Measurements from ENCODE around the gene PPCDC. TPM values are rescaled to one million over a fixed set of nuclear protein-coding genes. Genes with fewer than 3 reads are reported as not detected.

Gene PPCDC
- polyA plus RNA-seq, 4 donors = 11.4 to 29.4 (median 17.7) TPM

DNA sequence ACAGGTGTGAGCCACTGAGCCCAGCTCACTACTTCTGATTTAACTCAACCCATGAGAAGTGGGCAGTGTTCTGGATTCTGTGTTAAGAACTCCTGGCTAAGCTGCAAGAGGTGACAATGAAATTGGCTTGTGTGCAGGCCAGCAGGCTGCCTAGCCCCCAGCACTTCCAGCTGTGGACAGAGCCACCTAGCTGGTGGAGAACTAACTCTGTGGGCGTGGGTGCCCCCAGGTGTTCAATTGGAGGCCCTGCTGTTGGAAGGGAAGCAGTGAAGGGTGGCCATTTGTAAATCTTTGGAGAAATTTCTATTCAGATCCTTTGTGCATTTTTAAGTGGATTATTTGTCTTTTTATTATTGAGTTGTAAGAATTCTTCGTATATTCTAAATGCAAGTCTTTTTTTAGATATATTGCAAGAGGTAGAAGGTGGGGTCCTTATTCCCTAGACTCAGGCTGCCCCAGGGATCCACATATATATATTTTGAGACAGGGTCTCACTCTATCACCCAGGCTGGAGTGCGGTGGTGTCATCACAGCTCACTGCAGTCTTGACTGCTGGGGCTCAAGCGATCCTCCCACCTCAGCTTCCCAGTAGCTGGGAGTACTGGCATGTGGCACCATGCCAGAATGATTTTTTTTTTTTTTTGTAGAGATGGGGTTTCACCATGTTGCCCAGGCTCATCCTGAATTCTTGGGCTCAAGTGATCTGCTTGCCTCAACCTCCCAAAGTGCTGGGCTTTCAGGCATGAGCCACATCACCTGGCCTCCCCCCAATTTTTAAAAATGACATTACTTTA, 35.2 kb upstream of the PPCDC start:
- Histone ChIP-seq H3K27me3 (ENCODE audit: control insufficient read depth in 3 of 3, insufficient read depth in 3 of 3, low read length in 3 of 3) (peaks cover 0 to 17% (median 0%) of the 10 kb centered on the region in 3 donors), H3K36me3 (ENCODE audit: control insufficient read depth in 3 of 3, insufficient read depth in 2 of 3, low read depth in 1 of 3, low read length in 3 of 3) (no peaks in the 10 kb centered on the region), H3K4me3 (ENCODE audit: low read depth in 1 of 3, low read length in 3 of 3) (no peak overlapping the region), H3K9me3 (ENCODE audit: control insufficient read depth in 2 of 2, insufficient read depth in 1 of 2, low read depth in 1 of 2, low read length in 1 of 2) (no peaks in the 10 kb centered on the region), H3K4me1 (ENCODE audit: control insufficient read depth in 3 of 3, insufficient read depth in 2 of 3, low read depth in 1 of 3, low read length in 2 of 3) (no peaks in the 10 kb centered on the region), H3K27ac (ENCODE audit: low read depth in 1 of 3, low read length in 2 of 3) (no peak overlapping the region)
- FAIRE-seq (no peak), DNase-seq (peak; percentile 48 to 66)
- 23 to 38% (median 29%) methylated on average over 4 of the region's 4 CpGs for WGBS, 3 donors

DNA sequence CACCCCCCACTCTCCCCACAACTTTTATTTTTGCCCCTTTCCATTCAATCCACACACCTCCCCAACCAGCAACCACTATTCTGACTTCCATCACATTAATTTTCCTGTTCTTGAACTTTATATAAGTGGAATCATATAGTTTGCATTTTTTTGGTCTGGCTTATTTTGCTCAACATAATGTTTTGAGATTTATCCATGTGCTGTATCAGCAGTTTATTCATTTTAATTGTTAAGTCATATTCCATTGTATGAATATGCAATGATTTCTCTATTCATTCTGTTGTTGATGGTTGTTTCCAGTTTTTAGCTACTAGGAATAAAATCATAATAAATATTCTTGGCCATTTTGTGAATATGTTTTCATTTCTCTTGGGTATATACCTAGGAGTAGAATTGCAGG, 33.9 kb upstream of the PPCDC start:
- peaks cover 0 to 12% (median 0%) of the 10 kb centered on the region in 3 donors for H3K27me3 ChIP-seq (ENCODE audit: control insufficient read depth in 3 of 3, insufficient read depth in 3 of 3, low read length in 3 of 3)
- H3K36me3 ChIP-seq (ENCODE audit: control insufficient read depth in 3 of 3, insufficient read depth in 2 of 3, low read depth in 1 of 3, low read length in 3 of 3) = no peaks in the 10 kb centered on the region
- no peak overlapping the region for H3K27ac ChIP-seq (ENCODE audit: low read depth in 1 of 3, low read length in 2 of 3)
- no peaks in the 10 kb centered on the region for H3K9me3 ChIP-seq (ENCODE audit: control insufficient read depth in 2 of 2, insufficient read depth in 1 of 2, low read depth in 1 of 2, low read length in 1 of 2)
- no peak for FAIRE-seq
- no peak overlapping the region for H3K4me3 ChIP-seq (ENCODE audit: low read depth in 1 of 3, low read length in 3 of 3)
- H3K4me1 ChIP-seq (ENCODE audit: control insufficient read depth in 3 of 3, insufficient read depth in 2 of 3, low read depth in 1 of 3, low read length in 2 of 3) = no peaks in the 10 kb centered on the region
- no peak for DNase-seq

DNA sequence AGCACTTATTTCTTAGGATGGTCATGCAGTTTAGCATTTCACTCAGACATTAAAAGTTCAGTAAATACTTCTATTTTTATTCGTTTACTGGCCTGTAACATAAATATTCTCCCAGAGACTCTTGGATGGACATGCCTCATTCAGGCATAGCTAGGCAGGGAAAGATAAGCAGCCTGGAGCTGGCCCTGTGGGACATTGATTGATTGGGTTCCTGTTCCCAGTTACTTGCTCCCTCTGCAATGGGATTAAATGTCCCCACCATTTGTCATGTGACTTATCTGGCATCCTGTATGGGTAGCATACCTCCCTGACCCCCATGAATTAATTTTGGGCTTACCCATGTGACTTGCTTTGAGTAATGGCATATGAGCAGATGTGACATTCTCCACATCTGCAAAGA, 30.8 kb upstream of the PPCDC start:
- Histone ChIP-seq H3K9me3 (ENCODE audit: control insufficient read depth in 2 of 2, insufficient read depth in 1 of 2, low read depth in 1 of 2, low read length in 1 of 2) (no peaks in the 10 kb centered on the region), H3K4me3 (ENCODE audit: low read depth in 1 of 3, low read length in 3 of 3) (no peak overlapping the region), H3K36me3 (ENCODE audit: control insufficient read depth in 3 of 3, insufficient read depth in 2 of 3, low read depth in 1 of 3, low read length in 3 of 3) (no peaks in the 10 kb centered on the region), H3K27me3 (ENCODE audit: control insufficient read depth in 3 of 3, insufficient read depth in 3 of 3, low read length in 3 of 3) (peaks cover 0 to 12% (median 0%) of the 10 kb centered on the region in 3 donors), H3K4me1 (ENCODE audit: control insufficient read depth in 3 of 3, insufficient read depth in 2 of 3, low read depth in 1 of 3, low read length in 2 of 3) (peaks cover 0 to 7% (median 7%) of the 10 kb centered on the region in 3 donors), H3K27ac (ENCODE audit: low read depth in 1 of 3, low read length in 2 of 3) (no peak overlapping the region)
- FAIRE-seq = no peak
- no peak for DNase-seq
- 27 to 55% (median 33%) methylated on average over 1 of the region's 1 CpG for WGBS, 3 donors

DNA sequence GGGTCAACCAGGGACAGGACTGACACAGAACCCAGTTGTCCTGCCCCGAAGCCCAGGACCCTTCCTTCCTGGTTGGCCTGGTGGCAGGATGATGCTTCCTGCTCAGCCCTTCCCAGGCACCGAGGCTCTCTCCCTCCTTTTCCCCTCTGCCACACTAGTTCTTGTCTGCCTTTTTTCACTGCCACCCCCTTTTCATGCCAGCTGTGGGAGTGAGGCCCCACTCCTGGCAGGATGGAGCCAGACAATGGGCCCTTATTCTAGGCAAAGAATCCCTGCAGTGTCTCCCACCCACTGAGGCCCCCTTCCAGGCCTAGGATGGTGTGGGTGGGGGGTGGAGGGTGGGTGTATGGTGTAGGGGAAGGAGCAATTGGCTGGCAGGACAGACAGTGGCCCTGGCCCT, 29.2 kb upstream of the PPCDC start:
- FAIRE-seq (no peak), DNase-seq (no peak)
- peaks cover 0 to 2% (median 0%) of the 10 kb centered on the region in 3 donors for H3K36me3 ChIP-seq (ENCODE audit: control insufficient read depth in 3 of 3, insufficient read depth in 2 of 3, low read depth in 1 of 3, low read length in 3 of 3)
- H3K27ac ChIP-seq (ENCODE audit: low read depth in 1 of 3, low read length in 2 of 3) = no peak overlapping the region
- H3K9me3 ChIP-seq (ENCODE audit: control insufficient read depth in 2 of 2, insufficient read depth in 1 of 2, low read depth in 1 of 2, low read length in 1 of 2) = no peaks in the 10 kb centered on the region
- H3K27me3 ChIP-seq (ENCODE audit: control insufficient read depth in 3 of 3, insufficient read depth in 3 of 3, low read length in 3 of 3) = peaks cover 0 to 12% (median 0%) of the 10 kb centered on the region in 3 donors
- no peak overlapping the region for H3K4me3 ChIP-seq (ENCODE audit: low read depth in 1 of 3, low read length in 3 of 3)
- 52 to 65% (median 60%) methylated on average over 2 of the region's 2 CpGs for WGBS, 3 donors
- H3K4me1 ChIP-seq (ENCODE audit: control insufficient read depth in 3 of 3, insufficient read depth in 2 of 3, low read depth in 1 of 3, low read length in 2 of 3) = peaks cover 0 to 15% (median 7%) of the 10 kb centered on the region in 3 donors

DNA sequence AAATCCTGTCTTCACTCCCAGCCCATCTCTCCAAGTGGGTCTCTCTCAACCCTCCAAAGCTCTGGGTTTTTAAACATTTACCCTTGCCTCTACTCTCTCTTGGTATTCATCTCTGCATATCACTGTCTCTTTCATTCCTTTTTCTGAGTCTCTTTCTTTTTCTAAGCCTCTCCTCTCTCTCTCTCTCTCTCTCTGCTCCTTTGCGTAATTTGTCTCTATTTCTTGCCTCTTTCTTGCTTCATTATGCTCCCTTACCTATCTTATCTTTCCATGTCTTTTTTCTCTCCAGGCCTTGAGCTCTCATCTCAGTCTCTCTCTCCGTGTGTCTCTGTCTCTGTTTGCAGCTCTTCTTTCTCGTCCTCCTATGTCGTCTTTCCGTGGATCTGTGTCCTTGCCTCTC, 28.7 kb upstream of the PPCDC start:
- Histone ChIP-seq H3K4me1 (ENCODE audit: control insufficient read depth in 3 of 3, insufficient read depth in 2 of 3, low read depth in 1 of 3, low read length in 2 of 3) (peaks cover 0 to 17% (median 7%) of the 10 kb centered on the region in 3 donors), H3K27ac (ENCODE audit: low read depth in 1 of 3, low read length in 2 of 3) (no peak overlapping the region), H3K9me3 (ENCODE audit: control insufficient read depth in 2 of 2, insufficient read depth in 1 of 2, low read depth in 1 of 2, low read length in 1 of 2) (no peaks in the 10 kb centered on the region), H3K36me3 (ENCODE audit: control insufficient read depth in 3 of 3, insufficient read depth in 2 of 3, low read depth in 1 of 3, low read length in 3 of 3) (peaks cover 0 to 2% (median 0%) of the 10 kb centered on the region in 3 donors), H3K27me3 (ENCODE audit: control insufficient read depth in 3 of 3, insufficient read depth in 3 of 3, low read length in 3 of 3) (peaks cover 0 to 12% (median 0%) of the 10 kb centered on the region in 3 donors), H3K4me3 (ENCODE audit: low read depth in 1 of 3, low read length in 3 of 3) (no peak overlapping the region)
- no peak for DNase-seq
- WGBS, 3 donors = 41 to 53% (median 51%) methylated on average over 5 of the region's 5 CpGs
- no peak for FAIRE-seq

DNA sequence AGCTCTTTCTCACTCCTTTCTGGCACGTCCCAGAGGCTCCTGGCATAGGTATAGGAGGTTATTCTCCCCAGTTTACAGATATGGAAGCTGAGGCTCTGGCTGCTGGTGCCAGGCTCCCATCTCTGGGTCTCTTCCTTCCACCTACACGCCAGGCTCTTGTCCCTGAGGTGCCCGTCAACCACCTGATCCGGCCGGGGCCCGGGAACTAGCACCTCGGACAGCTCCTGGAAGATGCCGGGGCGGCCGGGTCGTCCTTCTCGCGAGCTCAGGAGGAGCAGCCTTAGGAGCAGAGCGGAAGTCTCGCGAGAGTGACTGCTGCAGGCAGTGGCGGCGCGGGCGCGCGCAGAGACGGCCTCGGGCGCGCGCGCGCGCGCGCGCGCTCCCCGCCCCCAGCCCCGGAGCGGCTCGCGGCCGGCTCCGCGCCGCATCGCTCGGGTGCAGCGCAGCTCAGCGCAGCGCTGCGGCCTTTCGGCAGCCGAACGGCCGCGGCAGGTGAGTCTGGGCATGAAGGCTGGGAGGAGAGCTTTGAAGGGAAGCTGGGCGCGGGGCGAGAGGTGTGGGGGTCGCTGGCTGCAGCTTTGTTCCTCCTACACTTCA, 28.1 kb upstream of the PPCDC start, which contains the start of gene SCAMP5:
Gene SCAMP5 (plus strand): TSS at position 382 of the 597 bp plus-strand sequence. CDS start 16,277 bp downstream, outside the sequence.
- DNase-seq (peak; percentile 94 to 97), FAIRE-seq (no peak)
- Histone ChIP-seq H3K9me3 (ENCODE audit: control insufficient read depth in 2 of 2, insufficient read depth in 1 of 2, low read depth in 1 of 2, low read length in 1 of 2) (no peaks in the 10 kb centered on the region), H3K27ac (ENCODE audit: low read depth in 1 of 3, low read length in 2 of 3) (peak within 1 kb of the TSS in 2 of 3 donors; percentile 60 to 77), H3K27me3 (ENCODE audit: control insufficient read depth in 3 of 3, insufficient read depth in 3 of 3, low read length in 3 of 3) (peaks cover 0 to 12% (median 0%) of the 10 kb centered on the region in 3 donors), H3K4me3 (ENCODE audit: low read depth in 1 of 3, low read length in 3 of 3) (peak within 1 kb of the TSS; percentile 63 to 79 (median 69)), H3K36me3 (ENCODE audit: control insufficient read depth in 3 of 3, insufficient read depth in 2 of 3, low read depth in 1 of 3, low read length in 3 of 3) (peaks cover 0 to 2% (median 0%) of the 10 kb centered on the region in 3 donors), H3K4me1 (ENCODE audit: control insufficient read depth in 3 of 3, insufficient read depth in 2 of 3, low read depth in 1 of 3, low read length in 2 of 3) (peaks cover 0 to 21% (median 7%) of the 10 kb centered on the region in 3 donors)
- 0 to 2% (median 1%) methylated on average over 33 to 58 of the region's 58 CpGs for WGBS, 3 donors

DNA sequence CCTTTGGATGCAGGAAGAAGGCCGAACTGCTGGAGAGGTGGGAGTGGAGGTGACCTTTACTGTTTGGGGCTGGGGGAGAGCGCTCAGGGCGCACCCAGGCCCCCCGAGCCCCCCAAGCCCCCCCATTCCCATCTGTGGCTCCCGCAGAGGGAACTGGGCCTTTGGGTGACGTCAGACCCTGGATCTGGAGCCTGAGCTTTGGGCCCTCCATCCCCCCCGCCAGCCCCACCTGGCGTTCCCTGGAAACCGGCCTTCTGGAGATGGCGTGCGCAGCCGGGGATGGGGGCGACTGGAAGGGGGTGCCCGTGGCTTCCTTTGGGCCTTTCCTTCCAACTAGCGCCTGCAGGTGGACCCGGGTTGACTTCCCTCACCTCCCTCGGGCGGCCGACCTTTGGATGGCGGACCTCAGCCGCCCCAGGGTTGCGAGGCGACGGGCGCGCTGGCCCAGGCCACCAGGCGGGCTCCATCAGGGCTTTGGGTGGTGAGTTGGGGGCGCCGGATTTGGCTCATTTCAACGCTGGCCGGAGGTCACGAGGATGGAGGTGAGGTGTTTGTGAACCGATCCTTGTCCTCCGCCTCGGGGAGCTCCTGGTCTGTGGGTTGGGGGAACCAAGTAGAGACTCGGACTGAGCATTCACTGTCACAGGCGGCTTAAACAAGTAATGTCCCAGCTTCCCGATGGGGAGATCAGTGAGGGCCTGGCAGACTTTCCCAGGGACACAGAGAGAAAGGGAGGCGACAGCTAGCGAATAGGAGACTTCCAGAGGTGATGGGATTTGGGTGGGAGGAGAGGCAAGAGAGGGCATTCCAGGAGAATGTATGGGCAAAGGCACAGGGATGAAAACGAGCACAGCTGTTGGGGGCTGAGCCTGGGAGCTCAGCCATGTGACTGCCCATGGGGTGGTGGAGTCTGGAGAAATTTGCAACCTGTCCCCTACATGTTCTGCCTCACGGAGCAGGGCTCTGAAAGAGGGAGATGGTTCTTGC, 27.3 kb upstream of the PPCDC start:
- Histone ChIP-seq H3K4me1 (ENCODE audit: control insufficient read depth in 3 of 3, insufficient read depth in 2 of 3, low read depth in 1 of 3, low read length in 2 of 3) (peaks cover 3 to 25% (median 7%) of the 10 kb centered on the region in 3 donors), H3K27ac (ENCODE audit: low read depth in 1 of 3, low read length in 2 of 3) (peak overlapping the region in 2 of 3 donors; percentile 60 to 77), H3K4me3 (ENCODE audit: low read depth in 1 of 3, low read length in 3 of 3) (peak overlapping the region; percentile 63 to 79 (median 69)), H3K9me3 (ENCODE audit: control insufficient read depth in 2 of 2, insufficient read depth in 1 of 2, low read depth in 1 of 2, low read length in 1 of 2) (no peaks in the 10 kb centered on the region), H3K27me3 (ENCODE audit: control insufficient read depth in 3 of 3, insufficient read depth in 3 of 3, low read length in 3 of 3) (peaks cover 0 to 9% (median 0%) of the 10 kb centered on the region in 3 donors), H3K36me3 (ENCODE audit: control insufficient read depth in 3 of 3, insufficient read depth in 2 of 3, low read depth in 1 of 3, low read length in 3 of 3) (peaks cover 0 to 2% (median 0%) of the 10 kb centered on the region in 3 donors)
- WGBS, 3 donors = 6 to 14% (median 9%) methylated on average over 37 to 42 of the region's 42 CpGs
- DNase-seq = peak; percentile 58 to 61
- FAIRE-seq = no peak

Measured in small intestine (tissue), 7 donors.